Right lobe of liver (tissue), 6 donors: ENCODE data around the gene ATP1B2. TPM values are rescaled to one million over a fixed set of nuclear protein-coding genes. Genes with fewer than 3 reads are reported as not detected.

Experiments used
- ATAC-seq, 4 donors: fragments of 200-7000 bp; cut with Tn5 transposase; one replicate each; pipeline ENCODE4 v1.9.1; 2020; ENCODE audit warnings: mild to moderate bottlenecking in 4 of 4, moderate library complexity in 4 of 4
- DNase-seq, 3 donors: peaks; one replicate each; pipeline ENCODE4 v3.0.0-alpha.2; 2020
- H3K27ac ChIP-seq, 3 donors: fragments of 200-600 bp; one replicate each; pipeline ENCODE4 v1.8.0; 2022
- H3K27me3 ChIP-seq, 2 donors: fragments of 200-600 bp; one replicate each; pipeline ENCODE4 v1.8.0; 2022
- H3K36me3 ChIP-seq, 4 donors: fragments of 200-600 bp; sonication (generic) in 1 of 4; one replicate each; pipeline versions ENCODE4 v1.5.1 to v1.8.0; 2017 to 2022; ENCODE audit warnings: control low read depth in 1 of 4
- H3K4me1 ChIP-seq, 4 donors: fragments of 200-600 bp; sonication (generic) in 1 of 4; one replicate each; pipeline versions ENCODE4 v1.5.1 to v1.8.0; 2017 to 2022; ENCODE audit warnings: control low read depth in 1 of 4
- H3K4me3 ChIP-seq, 3 donors: fragments of 200-600 bp; one replicate each; pipeline ENCODE4 v1.8.0; 2022
- H3K9me3 ChIP-seq, 4 donors: fragments of 200-600 bp; sonication (generic) in 1 of 4; one replicate each; pipeline versions ENCODE4 v1.5.1 to v1.8.0; 2017 to 2022; ENCODE audit warnings: control low read depth in 1 of 4
- POLR2A ChIP-seq: fragments of 450-650 bp; IDR thresholded peaks from one replicate; pipeline ENCODE4 v1.6.1; 2017; ENCODE audit warnings: antibody characterized with exemption, mild to moderate bottlenecking
- WGBS: methylation state at CpG from one replicate; pipeline ENCODE4 v1.1.6; 2018; ENCODE audit warnings: low coverage, low lambda C conversion rate; ENCODE audit not compliant: insufficient coverage; ENCODE audit errors: missing lambda C conversion rate; 5-methylcytosine and 5-hydroxymethylcytosine counted together
- intact Hi-C, 2 donors: fragments of 100-400 bp; cut with DNase I; formaldehyde crosslinking; loops; one replicate each; pipeline versions ENCODE4 v1.11.2 to v1.14.1; 2022
- total RNA-seq, 6 experiments: library from RNA; depleted of rRNA in 2 of 6; stranded (reverse); fragments of >200 nt in 2 of 6; fragmentation: NEBNext Ultra II Directional in 3 of 6; extraction: Animal tissue kit (Norgen Biotek cat#: 25700) in 3 of 6; gene quantifications; one replicate each; pipeline versions ENCODE4 v1.1.0 to v1.2.4, GENCODE V29; 2016 to 2023
- TF ChIP-seq, protein P1 (sequence below), 4 donors: fragments of 200-600 bp in 3 of 4; fragments of 450-650 bp in 1 of 4; IDR thresholded peaks; one replicate each; pipeline versions ENCODE4 v1.5.1 to v1.8.0; 2016 to 2022; ENCODE audit warnings: antibody characterized with exemption in 4 of 4, mild to moderate bottlenecking in 2 of 4
- donor health status: DM: no; HTN: yes; CAD: no.
- donor health status: DM: no; HTN: no; CAD: no.
- donor health status: DM: no; HTN: no; CAD: no.
- donor health status: DM: no; HTN: yes; CAD: no.
- donor health status: DM: no; HTN: yes; CAD: no.

The ATP1B2 gene
- total RNA-seq, 6 experiments from 2014 or later = 0.43 to 1.7 (median 0.91) TPM

DNA sequence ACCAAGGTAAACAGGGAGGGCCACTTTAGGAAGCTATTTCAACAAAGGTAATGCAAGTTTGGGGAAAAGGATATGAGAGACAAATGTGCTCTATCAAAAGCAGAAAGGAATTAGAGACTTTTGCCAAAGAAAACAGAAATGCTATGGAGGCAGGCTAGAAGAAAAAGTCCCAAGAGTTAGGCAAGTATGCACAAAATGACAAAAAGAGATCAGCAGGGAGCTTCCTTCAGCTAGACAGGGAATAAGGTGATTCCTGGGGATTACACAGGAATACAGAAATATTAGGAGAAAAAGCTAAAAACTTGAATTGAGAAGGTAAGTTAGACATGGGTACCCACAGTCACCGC, 38.5 kb upstream of the ATP1B2 start:
- TF ChIP-seq, protein P1, sequence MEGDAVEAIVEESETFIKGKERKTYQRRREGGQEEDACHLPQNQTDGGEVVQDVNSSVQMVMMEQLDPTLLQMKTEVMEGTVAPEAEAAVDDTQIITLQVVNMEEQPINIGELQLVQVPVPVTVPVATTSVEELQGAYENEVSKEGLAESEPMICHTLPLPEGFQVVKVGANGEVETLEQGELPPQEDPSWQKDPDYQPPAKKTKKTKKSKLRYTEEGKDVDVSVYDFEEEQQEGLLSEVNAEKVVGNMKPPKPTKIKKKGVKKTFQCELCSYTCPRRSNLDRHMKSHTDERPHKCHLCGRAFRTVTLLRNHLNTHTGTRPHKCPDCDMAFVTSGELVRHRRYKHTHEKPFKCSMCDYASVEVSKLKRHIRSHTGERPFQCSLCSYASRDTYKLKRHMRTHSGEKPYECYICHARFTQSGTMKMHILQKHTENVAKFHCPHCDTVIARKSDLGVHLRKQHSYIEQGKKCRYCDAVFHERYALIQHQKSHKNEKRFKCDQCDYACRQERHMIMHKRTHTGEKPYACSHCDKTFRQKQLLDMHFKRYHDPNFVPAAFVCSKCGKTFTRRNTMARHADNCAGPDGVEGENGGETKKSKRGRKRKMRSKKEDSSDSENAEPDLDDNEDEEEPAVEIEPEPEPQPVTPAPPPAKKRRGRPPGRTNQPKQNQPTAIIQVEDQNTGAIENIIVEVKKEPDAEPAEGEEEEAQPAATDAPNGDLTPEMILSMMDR (IDR thresholded peaks at IDR 0.05) = no peak
- no peak for TF ChIP-seq POLR2A
- H3K27ac ChIP-seq = peak overlapping the region in 1 of 3 donors; percentile 26
- no peaks in the 10 kb centered on the region for H3K27me3 ChIP-seq
- peak overlapping the region in 1 of 3 donors; percentile 1 for H3K4me3 ChIP-seq
- peaks cover 0 to 36% (median 9%) of the 10 kb centered on the region in 4 donors for H3K4me1 ChIP-seq
- ATAC-seq = no peak
- H3K36me3 ChIP-seq = no peaks in the 10 kb centered on the region
- 86% methylated on average over 1 of the region's 1 CpG for WGBS
- no peaks in the 10 kb centered on the region for H3K9me3 ChIP-seq
- intact Hi-C loops = no loop called here
- DNase-seq = no peak

DNA sequence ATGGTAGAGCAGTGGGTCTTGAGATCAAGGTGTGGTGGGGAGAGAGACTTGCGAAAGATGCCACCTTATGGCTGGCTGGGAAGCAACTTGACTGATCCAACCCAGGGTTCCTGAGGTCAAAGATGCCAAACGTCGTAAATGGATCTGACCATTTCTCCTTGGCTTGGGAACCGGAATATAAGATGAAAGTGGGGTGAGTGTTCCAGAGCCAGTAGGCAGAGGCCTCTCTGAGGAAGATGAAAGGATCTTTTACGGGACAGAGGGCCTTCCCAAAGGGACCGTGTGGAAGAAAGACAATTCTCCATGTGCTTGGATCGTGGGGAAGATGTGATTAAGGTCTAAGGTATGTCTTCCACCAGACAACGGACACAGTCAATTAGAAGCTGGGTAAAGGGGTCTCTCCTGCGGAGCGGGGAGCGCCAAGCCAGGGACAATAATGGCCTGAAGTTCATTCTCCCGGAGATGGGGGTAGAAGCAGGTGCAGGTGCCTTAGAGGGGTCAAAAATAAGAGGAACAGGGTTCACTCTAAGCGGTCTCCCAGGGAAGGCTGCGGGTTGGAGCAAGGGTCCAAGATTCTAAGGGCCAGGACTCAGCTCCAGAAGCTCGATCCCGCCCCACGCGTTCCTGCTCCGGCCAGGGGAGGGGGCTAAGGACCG, 36.8 kb upstream of the ATP1B2 start:
- intact Hi-C loops = no loop called here
- WGBS = 3% methylated on average over 13 of the region's 20 CpGs

DNA sequence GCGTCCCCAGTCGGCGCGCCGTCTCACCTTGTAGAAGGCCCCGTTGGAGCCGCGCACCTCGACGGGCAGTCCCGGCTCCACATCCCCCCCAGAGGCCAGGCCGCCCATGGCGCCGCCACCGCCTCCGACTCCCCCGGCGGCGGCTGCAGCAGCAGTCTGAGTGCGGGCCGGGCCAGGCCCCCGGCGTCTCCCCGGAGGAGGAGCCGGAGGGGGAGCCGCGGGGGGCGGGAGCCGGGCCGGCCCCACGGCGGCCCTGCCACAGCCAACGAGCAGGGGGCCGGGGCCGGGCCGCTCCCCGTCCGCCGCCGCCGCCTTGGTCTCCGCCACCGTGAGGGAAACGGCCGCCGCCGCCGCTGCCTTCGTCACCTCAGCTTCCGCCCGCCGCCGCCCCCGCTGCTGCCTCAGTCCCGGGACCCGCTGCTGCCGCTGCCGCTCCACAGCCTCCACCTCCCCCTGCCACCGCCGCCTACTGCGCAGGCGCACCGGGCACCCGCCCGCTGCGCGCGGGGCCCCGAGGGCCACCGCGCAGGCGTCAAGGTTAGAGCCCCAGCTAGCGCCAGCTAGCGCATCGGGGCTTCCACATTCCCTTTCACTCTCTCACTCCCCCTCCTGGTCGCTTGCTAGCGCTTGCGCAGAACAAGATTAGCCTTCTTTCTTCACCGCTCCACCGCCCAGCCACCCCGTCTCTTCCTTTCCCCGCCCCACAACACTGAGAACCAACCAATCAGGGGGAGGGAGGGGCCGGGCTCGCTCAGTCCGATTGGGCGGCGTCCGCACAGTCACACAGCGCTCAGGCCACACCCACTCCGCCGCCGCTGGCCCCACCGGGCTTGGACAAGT, 36.1 kb upstream of the ATP1B2 start, which contains the start of gene FXR2:
Gene FXR2, minus strand, starts transcription at position 473 of the 840 bp plus-strand sequence. Its CDS starts 365 bp downstream, at position 108.
- intact Hi-C loops = no loop called here
- no peaks in the 10 kb centered on the region for H3K27me3 ChIP-seq
- peaks cover 0 to 36% (median 9%) of the 10 kb centered on the region in 4 donors for H3K4me1 ChIP-seq
- TF ChIP-seq, protein P1 (IDR thresholded peaks at IDR 0.05) = peak; percentile 52 to 64 (median 58)
- peak; percentile 87 for TF ChIP-seq POLR2A
- no peaks in the 10 kb centered on the region for H3K36me3 ChIP-seq
- peak within 1 kb of the TSS; percentile 55 to 88 (median 82) for H3K27ac ChIP-seq
- under 1% methylated on average over 39 of the region's 93 CpGs for WGBS
- H3K4me3 ChIP-seq = peak within 1 kb of the TSS; percentile 61 to 83 (median 76)
- DNase-seq (peak; percentile 100), ATAC-seq (peak; percentile 96 to 99 (median 97))
- no peaks in the 10 kb centered on the region for H3K9me3 ChIP-seq

More for the DNA sequence above, 36.8 kb upstream of the ATP1B2 start:
- ATAC-seq (no peak), DNase-seq (no peak)
- H3K36me3 ChIP-seq = no peaks in the 10 kb centered on the region
- peak overlapping the region; percentile 61 to 83 (median 76) for H3K4me3 ChIP-seq
- TF ChIP-seq, protein P1 (IDR thresholded peaks at IDR 0.05) = no peak
- TF ChIP-seq POLR2A = no peak
- H3K9me3 ChIP-seq = no peaks in the 10 kb centered on the region
- peaks cover 0 to 36% (median 9%) of the 10 kb centered on the region in 4 donors for H3K4me1 ChIP-seq
- no peaks in the 10 kb centered on the region for H3K27me3 ChIP-seq
- H3K27ac ChIP-seq = peak overlapping the region; percentile 55 to 85 (median 82)

DNA sequence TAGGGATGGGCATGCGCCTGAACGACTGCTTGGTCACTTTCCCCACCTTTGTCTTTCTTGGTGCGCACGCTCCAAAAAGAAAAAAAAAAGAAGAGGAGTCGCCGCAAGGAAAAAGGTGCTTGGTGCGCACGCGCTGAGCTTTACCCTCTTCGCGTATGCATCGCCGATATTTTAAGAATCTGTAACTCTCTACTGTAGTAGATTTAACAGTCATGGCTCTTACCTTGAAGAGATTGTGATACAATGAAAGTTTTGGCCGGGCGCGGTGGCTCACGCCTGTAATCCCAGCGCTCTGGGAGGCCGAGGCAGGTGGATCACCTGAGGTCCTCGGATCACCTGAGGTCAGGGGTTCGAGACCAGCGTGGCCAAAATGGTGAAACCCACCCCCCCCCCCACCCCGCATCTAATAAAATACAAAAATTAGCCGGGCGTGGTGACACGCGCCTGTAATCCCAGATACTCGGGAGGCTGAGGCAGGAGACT, 35.4 kb upstream of the ATP1B2 start:
- Histone ChIP-seq H3K4me3 (peak overlapping the region; percentile 39 to 55 (median 40)), H3K4me1 (peaks cover 0 to 31% (median 9%) of the 10 kb centered on the region in 4 donors), H3K27me3 (no peaks in the 10 kb centered on the region), H3K36me3 (no peaks in the 10 kb centered on the region), H3K27ac (peak overlapping the region; percentile 54 to 88 (median 69)), H3K9me3 (no peaks in the 10 kb centered on the region)
- DNase-seq (no peak), ATAC-seq (no peak)
- intact Hi-C loops = no loop called here
- 11% methylated on average over 20 of the region's 28 CpGs for WGBS
- TF ChIP-seq POLR2A = no peak
- TF ChIP-seq, protein P1 (IDR thresholded peaks at IDR 0.05) = no peak
